Measurements from ENCODE around the gene CMYA5.
A peak's percentile ranks its signal among the peaks of the same experiment; 100 is the strongest.

CMYA5 gene

DNA sequence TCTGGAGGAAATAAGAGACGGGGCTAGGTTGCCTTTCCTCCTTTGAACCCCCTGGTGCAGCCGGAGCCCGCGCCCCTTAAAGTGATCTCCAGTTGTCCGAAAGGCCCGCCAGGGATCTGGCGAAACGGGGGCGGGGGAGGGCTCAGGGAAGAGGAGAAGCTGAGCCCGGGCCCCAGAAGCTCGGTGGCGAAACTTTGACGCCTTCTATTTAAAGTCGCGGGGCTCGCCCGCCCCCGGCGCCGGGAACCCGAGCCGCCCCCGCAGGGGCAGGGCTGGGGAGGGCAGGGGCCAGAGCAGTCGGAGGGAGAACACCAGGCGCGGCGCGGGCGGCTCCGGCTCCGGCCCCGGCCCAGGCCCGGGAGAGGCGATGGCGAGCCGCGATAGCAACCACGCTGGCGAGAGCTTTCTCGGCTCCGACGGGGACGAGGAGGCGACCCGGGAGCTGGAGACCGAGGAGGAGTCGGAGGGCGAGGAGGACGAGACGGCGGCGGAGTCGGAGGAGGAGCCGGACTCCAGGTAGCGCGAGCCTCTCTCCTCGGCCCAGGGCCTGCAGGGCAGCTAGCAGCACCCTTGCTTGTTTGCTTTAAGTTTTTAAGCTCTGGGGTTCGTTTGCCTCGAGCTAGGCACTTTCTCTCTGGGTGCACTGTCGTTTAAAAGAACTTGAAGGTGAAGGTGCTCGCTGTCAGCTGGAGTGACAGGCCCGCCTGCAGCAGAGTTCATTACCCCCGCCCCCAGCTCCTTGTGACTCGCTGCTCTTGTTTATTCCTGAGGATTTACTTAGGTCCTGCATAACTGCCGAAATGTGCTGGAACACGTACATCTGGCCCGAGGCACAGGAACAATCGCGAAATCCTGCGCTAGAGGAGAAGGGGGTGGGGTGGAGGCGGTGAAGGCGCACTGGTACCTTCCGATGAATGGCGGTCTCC is at the start of gene CMYA5:
CMYA5 (plus strand) TSS at position 296 of the 926 bp plus-strand sequence; CDS start at position 368, 72 bp downstream.
- TF ChIP-seq, protein P1, sequence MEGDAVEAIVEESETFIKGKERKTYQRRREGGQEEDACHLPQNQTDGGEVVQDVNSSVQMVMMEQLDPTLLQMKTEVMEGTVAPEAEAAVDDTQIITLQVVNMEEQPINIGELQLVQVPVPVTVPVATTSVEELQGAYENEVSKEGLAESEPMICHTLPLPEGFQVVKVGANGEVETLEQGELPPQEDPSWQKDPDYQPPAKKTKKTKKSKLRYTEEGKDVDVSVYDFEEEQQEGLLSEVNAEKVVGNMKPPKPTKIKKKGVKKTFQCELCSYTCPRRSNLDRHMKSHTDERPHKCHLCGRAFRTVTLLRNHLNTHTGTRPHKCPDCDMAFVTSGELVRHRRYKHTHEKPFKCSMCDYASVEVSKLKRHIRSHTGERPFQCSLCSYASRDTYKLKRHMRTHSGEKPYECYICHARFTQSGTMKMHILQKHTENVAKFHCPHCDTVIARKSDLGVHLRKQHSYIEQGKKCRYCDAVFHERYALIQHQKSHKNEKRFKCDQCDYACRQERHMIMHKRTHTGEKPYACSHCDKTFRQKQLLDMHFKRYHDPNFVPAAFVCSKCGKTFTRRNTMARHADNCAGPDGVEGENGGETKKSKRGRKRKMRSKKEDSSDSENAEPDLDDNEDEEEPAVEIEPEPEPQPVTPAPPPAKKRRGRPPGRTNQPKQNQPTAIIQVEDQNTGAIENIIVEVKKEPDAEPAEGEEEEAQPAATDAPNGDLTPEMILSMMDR (IDR thresholded peaks at IDR 0.05; ENCODE audit: insufficient read depth, low read depth, low read length, missing control alignments), result no peak
- no peak within 1 kb of the TSS for H3K4me3 ChIP-seq (ENCODE audit: low read depth, low read length)
- DNase-seq (ENCODE audit: low read depth), result no peak

DNA sequence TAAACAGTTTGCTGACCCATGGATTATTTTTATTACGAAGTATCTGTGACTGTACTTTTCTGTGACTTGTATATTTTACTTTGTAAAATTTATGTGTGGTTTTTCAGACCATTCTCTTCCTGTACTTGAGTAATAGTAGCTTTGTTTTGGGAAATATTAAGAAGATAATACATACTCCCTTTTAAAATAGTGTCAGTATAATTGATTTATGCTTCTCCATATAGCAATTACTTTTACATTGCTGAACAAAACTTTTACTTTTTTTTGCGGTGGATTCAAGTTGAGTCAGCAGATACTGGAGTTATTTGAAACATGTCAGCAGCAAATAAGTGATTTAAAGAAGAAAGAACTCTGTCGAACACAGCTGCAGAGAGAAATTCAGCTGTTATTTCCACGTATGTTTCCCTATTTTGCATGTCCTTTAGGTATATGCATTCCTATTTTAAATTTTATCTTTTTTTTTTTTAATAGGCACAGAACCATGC is 49.0 kb upstream of the CMYA5 start:
- no peak overlapping the region for H3K4me3 ChIP-seq (ENCODE audit: low read depth, low read length)
- TF ChIP-seq, protein P1 (IDR thresholded peaks at IDR 0.05; ENCODE audit: insufficient read depth, low read depth, low read length, missing control alignments), result no peak
- DNase-seq (ENCODE audit: low read depth), result no peak

DNA sequence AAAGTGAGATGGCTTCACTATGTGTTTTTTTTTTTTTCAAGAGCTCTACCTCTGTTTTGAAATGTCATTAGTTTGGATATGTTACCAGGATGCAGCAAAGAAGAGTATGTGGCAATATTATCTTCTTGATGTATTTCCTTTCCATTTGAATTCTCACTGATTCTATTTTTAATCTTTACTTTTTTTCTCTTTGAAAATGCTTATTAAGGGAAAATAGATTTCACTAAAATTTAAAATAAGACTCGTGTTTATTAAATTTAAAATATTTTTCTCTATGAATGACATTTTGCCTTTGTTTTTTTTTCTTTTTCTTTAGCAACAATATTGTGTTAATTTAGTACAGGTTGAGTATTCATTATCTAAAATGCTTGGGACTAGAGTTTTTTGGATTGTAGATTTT is 48.2 kb upstream of the CMYA5 start:
- TF ChIP-seq, protein P1 (IDR thresholded peaks at IDR 0.05; ENCODE audit: insufficient read depth, low read depth, low read length, missing control alignments), result no peak
- no peak for DNase-seq (ENCODE audit: low read depth)
- H3K4me3 ChIP-seq (ENCODE audit: low read depth, low read length), result no peak overlapping the region

DNA sequence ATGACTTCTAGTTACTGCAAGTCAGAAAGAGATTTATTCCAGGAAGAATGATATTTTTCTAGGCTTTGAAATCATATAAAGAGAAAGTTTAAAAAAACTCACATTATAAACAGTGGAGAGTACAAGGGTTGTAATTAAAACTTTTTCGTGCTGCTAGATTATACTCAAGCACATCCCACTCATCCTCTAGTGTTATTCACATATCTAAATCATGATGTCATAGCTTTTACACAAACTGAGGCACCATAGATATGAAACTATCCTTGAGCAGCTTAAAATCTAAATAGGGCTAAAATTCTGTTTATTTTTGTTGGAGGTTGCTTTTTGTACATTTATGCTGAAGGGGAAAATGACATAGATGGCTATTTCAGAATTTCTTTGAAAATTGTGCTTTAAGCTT is 47.4 kb upstream of the CMYA5 start:
- TF ChIP-seq, protein P1 (IDR thresholded peaks at IDR 0.05; ENCODE audit: insufficient read depth, low read depth, low read length, missing control alignments), result no peak
- DNase-seq (ENCODE audit: low read depth), result no peak
- no peak overlapping the region for H3K4me3 ChIP-seq (ENCODE audit: low read depth, low read length)

DNA sequence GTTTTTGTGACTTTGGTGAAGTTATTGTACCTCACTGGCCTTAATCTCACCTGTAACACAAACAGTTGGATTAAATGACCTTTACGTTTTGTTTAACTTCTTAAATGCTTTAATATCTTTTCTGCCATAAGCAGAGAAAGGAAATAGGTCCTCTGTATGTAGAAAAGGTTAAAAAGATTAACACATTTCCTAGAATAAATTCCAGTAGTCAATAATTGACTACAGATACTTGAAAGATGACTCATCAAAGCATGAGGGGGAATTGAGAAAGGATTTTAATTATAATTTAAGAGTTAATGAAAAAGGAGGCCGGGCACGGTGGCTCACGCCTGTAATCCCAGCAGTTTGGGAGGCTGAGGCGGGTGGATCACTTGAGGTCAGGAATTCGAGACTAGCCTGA is 35.8 kb upstream of the CMYA5 start:
- TF ChIP-seq, protein P1 (IDR thresholded peaks at IDR 0.05; ENCODE audit: insufficient read depth, low read depth, low read length, missing control alignments), result no peak
- no peak overlapping the region for H3K4me3 ChIP-seq (ENCODE audit: low read depth, low read length)
- DNase-seq (ENCODE audit: low read depth), result no peak

DNA sequence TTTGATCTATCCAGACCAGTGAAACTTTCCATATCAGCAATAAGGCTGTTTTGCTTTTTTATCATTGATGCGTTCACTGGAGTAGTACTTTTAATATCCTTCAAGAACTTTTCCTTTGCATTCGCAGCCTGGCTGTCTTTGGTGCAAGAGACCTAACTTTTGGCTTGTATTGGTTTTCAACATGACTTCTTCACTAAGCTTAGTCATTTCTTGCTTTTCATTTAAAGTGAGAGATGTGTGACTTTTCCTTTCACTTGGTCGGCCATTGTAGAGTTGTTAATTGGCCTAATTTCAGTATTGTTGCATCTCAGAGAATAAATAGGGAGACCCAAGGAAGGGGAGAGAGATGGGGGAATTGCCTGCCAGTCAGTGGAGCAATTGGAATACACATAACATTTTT is 26.4 kb upstream of the CMYA5 start:
- peak; percentile 7 for DNase-seq (ENCODE audit: low read depth)
- TF ChIP-seq, protein P1 (IDR thresholded peaks at IDR 0.05; ENCODE audit: insufficient read depth, low read depth, low read length, missing control alignments), result no peak
- H3K4me3 ChIP-seq (ENCODE audit: low read depth, low read length), result no peak overlapping the region

Measured in GM12865 (cell line).